ENCODE results near the gene GRAP. TPM values are rescaled to one million over a fixed set of nuclear protein-coding genes. Genes with fewer than 3 reads are reported as not detected.
"Not testable (repeated sequence)": the region's sequence is repeated elsewhere in the genome, so short reads cannot be mapped to it uniquely, and the experiment has no call there.

Gene GRAP
- total RNA-seq (4.5 TPM), polyA plus RNA-seq (4.2 TPM)

- H3K4me3 ChIP-seq (ENCODE audit: low read depth, low read length); H3K36me3 ChIP-seq (ENCODE audit: insufficient read depth); DNase-seq (ENCODE audit: extremely low spot score); H3K27ac ChIP-seq (ENCODE audit: low read depth); H3K4me1 ChIP-seq (ENCODE audit: insufficient read depth): not testable (repeated sequence)
- no CpG with 5 or more reads among the region's 12 CpGs for whole genome bisulfite sequencing
Measured at GRCh38 chr17:19046782-19047375, at the start of gene GRAP. Gene GRAP, minus strand, starts transcription at chr17:19046957. Its CDS starts 31 bp downstream, at chr17:19046926.

- not testable (repeated sequence) for H3K36me3 ChIP-seq (ENCODE audit: insufficient read depth); H3K4me1 ChIP-seq (ENCODE audit: insufficient read depth); DNase-seq (ENCODE audit: extremely low spot score); H3K27ac ChIP-seq (ENCODE audit: low read depth); H3K4me3 ChIP-seq (ENCODE audit: low read depth, low read length)
- WGBS = 87% methylated on average over 7 of the region's 15 CpGs
Measured at GRCh38 chr17:19093684-19094438, 47.1 kb upstream of the GRAP start.

GRCh38 chr17:19092737-19093683, 46.3 kb upstream of the GRAP start:
- H3K4me1 ChIP-seq (ENCODE audit: insufficient read depth); H3K36me3 ChIP-seq (ENCODE audit: insufficient read depth); H3K27ac ChIP-seq (ENCODE audit: low read depth); DNase-seq (ENCODE audit: extremely low spot score); H3K4me3 ChIP-seq (ENCODE audit: low read depth, low read length): not testable (repeated sequence)
- 44% methylated on average over 12 of the region's 15 CpGs for WGBS

- not testable (repeated sequence) for H3K36me3 ChIP-seq (ENCODE audit: insufficient read depth); H3K4me3 ChIP-seq (ENCODE audit: low read depth, low read length); H3K27ac ChIP-seq (ENCODE audit: low read depth); H3K4me1 ChIP-seq (ENCODE audit: insufficient read depth); DNase-seq (ENCODE audit: extremely low spot score)
- WGBS = no CpG with 5 or more reads among the region's 13 CpGs
Measured at GRCh38 chr17:19090058-19090772, 43.5 kb upstream of the GRAP start.

- H3K4me1 ChIP-seq (ENCODE audit: insufficient read depth); H3K27ac ChIP-seq (ENCODE audit: low read depth); H3K36me3 ChIP-seq (ENCODE audit: insufficient read depth); H3K4me3 ChIP-seq (ENCODE audit: low read depth, low read length); DNase-seq (ENCODE audit: extremely low spot score): not testable (repeated sequence)
- WGBS = 0% methylated on average over 2 of the region's 77 CpGs
Measured at GRCh38 chr17:19088804-19089685, 42.3 kb upstream of the GRAP start.

GRCh38 chr17:19077386-19077785, 30.6 kb upstream of the GRAP start:
- no CpG with 5 or more reads among the region's 3 CpGs for WGBS
- not testable (repeated sequence) for H3K4me3 ChIP-seq (ENCODE audit: low read depth, low read length); H3K36me3 ChIP-seq (ENCODE audit: insufficient read depth); H3K4me1 ChIP-seq (ENCODE audit: insufficient read depth); DNase-seq (ENCODE audit: extremely low spot score); H3K27ac ChIP-seq (ENCODE audit: low read depth)

- H3K4me3 ChIP-seq (ENCODE audit: low read depth, low read length); H3K36me3 ChIP-seq (ENCODE audit: insufficient read depth); H3K4me1 ChIP-seq (ENCODE audit: insufficient read depth); H3K27ac ChIP-seq (ENCODE audit: low read depth); DNase-seq (ENCODE audit: extremely low spot score): not testable (repeated sequence)
- WGBS = 38% methylated on average over 10 of the region's 31 CpGs
Measured at GRCh38 chr17:19076398-19077192, 29.8 kb upstream of the GRAP start.

- H3K4me3 ChIP-seq (ENCODE audit: low read depth, low read length); H3K36me3 ChIP-seq (ENCODE audit: insufficient read depth); H3K4me1 ChIP-seq (ENCODE audit: insufficient read depth); H3K27ac ChIP-seq (ENCODE audit: low read depth); DNase-seq (ENCODE audit: extremely low spot score): not testable (repeated sequence)
- WGBS = no CpG with 5 or more reads among the region's 34 CpGs
Measured at GRCh38 chr17:19070318-19071168, 23.8 kb upstream of the GRAP start.

GRCh38 chr17:19064378-19064777, 17.6 kb upstream of the GRAP start:
- H3K36me3 ChIP-seq (ENCODE audit: insufficient read depth); H3K27ac ChIP-seq (ENCODE audit: low read depth); DNase-seq (ENCODE audit: extremely low spot score); H3K4me3 ChIP-seq (ENCODE audit: low read depth, low read length); H3K4me1 ChIP-seq (ENCODE audit: insufficient read depth): not testable (repeated sequence)
- WGBS = 0% methylated on average over 7 of the region's 17 CpGs

- H3K27ac ChIP-seq (ENCODE audit: low read depth); DNase-seq (ENCODE audit: extremely low spot score); H3K4me3 ChIP-seq (ENCODE audit: low read depth, low read length); H3K36me3 ChIP-seq (ENCODE audit: insufficient read depth); H3K4me1 ChIP-seq (ENCODE audit: insufficient read depth): not testable (repeated sequence)
- WGBS = under 1% methylated on average over 25 of the region's 44 CpGs
Measured at GRCh38 chr17:19063326-19063956, 16.7 kb upstream of the GRAP start.

Measured in urinary bladder (tissue), 4 donors.